Cardiac muscle cell (in vitro differentiated cells and primary cell): ENCODE results near the gene TIGD7. TPM values are rescaled to one million over a fixed set of nuclear protein-coding genes. Genes with fewer than 3 reads are reported as not detected.

Source experiments
- DNase-seq, 2 donors: peaks; one replicate each; pipeline versions ENCODE4 v3.0.0 to v3.0.0-alpha.2; 2010 to 2017; ENCODE audit warnings: low read depth in 1 of 2, low spot score in 1 of 2
- H3K27ac ChIP-seq: fragments of 200-600 bp; sonication (generic); 2 replicates; pipeline ENCODE4 v1.5.1; 2016
- H3K27me3 ChIP-seq: fragments of 200-600 bp; sonication (generic); 2 replicates; pipeline ENCODE4 v1.6.0; 2016; ENCODE audit warnings: control low read depth
- H3K36me3 ChIP-seq: fragments of 200-600 bp; sonication (generic); 2 replicates; pipeline ENCODE4 v1.5.1; 2016; ENCODE audit warnings: control low read depth
- H3K4me1 ChIP-seq: fragments of 200-600 bp; sonication (generic); 2 replicates; pipeline ENCODE4 v1.8.1; 2017; ENCODE audit warnings: low read depth, mild to moderate bottlenecking, mixed run types
- H3K4me3 ChIP-seq: fragments of 200-600 bp; sonication (generic); 2 replicates; pipeline ENCODE4 v1.5.1; 2016; ENCODE audit warnings: mild to moderate bottlenecking
- H3K9me3 ChIP-seq: fragments of 200-600 bp; sonication (generic); 2 replicates; pipeline ENCODE4 v1.5.1; 2017; ENCODE audit warnings: low read depth, mild to moderate bottlenecking, control low read depth
- polyA plus RNA-seq: library from polyadenylated mRNA; unstranded; fragments of >200 nt; fragmentation: Nextera tagmentation; extraction: Ambion mirVana; gene quantifications from 2 replicates; pipeline ENCODE4 v1.2.1, GENCODE V29; 2016
- total RNA-seq: library from RNA; depleted of rRNA; stranded (reverse); fragments of >200 nt; gene quantifications from 2 replicates; pipeline ENCODE4 v1.2.3, GENCODE V29; 2016
- TF ChIP-seq, protein P1 (sequence below): IDR thresholded peaks from 2 replicates; pipeline ENCODE4 v1.5.1; 2012; ENCODE audit warnings: low read depth, mild to moderate bottlenecking, low read length

The TIGD7 gene
- total and polyA plus RNA-seq, 2 experiments from 2014 or later, result 10.8 to 11.0 TPM

DNA sequence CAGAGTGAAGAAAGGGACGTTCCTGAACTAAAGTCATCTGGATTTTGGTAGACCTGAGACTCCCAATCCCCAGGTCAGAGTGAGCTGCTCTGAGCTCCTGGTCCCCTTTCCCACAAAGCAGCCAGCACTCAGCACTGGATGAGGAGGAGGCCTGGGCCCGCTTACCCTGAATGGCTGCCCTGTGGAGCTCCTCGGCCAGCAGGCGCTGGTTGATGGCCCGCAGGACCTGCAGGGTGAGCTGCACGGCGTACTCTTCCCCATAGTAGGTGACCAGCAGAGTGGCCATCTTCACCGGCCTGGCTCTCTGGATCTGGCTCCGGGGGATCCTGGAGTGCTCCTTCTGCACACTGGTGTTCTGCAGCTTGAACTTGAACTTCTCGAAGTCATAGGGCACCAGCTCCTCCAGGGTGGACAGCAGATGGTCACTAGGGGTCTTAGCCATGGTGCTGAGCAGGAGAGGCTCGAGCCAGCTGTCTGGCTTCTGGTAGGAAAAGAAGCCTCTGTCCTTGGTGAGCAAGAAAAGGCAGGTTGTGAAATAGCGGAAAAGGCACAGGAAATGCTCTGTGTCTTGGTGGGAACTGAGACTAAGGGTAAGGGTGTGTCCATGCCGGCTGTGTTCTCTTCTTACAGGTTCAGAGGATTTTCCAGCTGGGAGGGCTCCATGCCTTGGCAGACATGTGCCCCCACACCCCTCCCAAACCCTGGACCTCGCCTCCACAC, 48.9 kb downstream of the TIGD7 start, which contains the start of gene MEFV:
Gene MEFV, minus strand, starts transcription at position 488 of the 720 bp plus-strand sequence. Its CDS starts 46 bp downstream, at position 442.
- Histone ChIP-seq H3K36me3 (no peaks in the 10 kb centered on the region), H3K4me3 (no peak within 1 kb of the TSS), H3K27me3 (no peaks in the 10 kb centered on the region), H3K27ac (no peak within 1 kb of the TSS), H3K9me3 (no peaks in the 10 kb centered on the region), H3K4me1 (no peaks in the 10 kb centered on the region)
- TF ChIP-seq, protein P1, sequence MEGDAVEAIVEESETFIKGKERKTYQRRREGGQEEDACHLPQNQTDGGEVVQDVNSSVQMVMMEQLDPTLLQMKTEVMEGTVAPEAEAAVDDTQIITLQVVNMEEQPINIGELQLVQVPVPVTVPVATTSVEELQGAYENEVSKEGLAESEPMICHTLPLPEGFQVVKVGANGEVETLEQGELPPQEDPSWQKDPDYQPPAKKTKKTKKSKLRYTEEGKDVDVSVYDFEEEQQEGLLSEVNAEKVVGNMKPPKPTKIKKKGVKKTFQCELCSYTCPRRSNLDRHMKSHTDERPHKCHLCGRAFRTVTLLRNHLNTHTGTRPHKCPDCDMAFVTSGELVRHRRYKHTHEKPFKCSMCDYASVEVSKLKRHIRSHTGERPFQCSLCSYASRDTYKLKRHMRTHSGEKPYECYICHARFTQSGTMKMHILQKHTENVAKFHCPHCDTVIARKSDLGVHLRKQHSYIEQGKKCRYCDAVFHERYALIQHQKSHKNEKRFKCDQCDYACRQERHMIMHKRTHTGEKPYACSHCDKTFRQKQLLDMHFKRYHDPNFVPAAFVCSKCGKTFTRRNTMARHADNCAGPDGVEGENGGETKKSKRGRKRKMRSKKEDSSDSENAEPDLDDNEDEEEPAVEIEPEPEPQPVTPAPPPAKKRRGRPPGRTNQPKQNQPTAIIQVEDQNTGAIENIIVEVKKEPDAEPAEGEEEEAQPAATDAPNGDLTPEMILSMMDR, result no peak
- DNase-seq, result peak in 1 of 2 donors; percentile 64

DNA sequence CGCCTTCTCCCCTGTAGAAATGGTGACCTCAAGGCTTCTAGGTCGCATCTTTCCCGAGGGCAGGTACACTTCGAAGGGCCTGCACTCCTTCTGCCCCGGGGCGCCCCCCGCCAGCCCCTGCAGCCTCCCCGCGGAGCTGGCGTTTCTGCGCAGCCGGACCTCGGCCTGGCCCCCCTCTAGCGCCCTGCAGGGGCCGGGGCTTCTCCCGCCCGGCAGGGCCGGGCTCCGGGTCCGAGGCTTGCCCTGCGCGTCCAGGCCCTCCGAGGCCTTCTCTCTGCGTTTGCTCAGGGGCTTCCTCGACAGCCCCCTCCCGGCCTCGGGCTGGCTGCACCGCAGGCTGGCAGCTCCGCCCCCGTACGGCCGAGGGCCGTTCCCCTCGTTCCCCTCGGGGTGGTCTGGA, 50.9 kb downstream of the TIGD7 start:
- TF ChIP-seq, protein P1, result no peak
- Histone ChIP-seq H3K27me3 (no peaks in the 10 kb centered on the region), H3K36me3 (no peaks in the 10 kb centered on the region), H3K4me1 (no peaks in the 10 kb centered on the region), H3K4me3 (no peak overlapping the region), H3K27ac (no peak overlapping the region), H3K9me3 (no peaks in the 10 kb centered on the region)
- DNase-seq, result no peak

DNA sequence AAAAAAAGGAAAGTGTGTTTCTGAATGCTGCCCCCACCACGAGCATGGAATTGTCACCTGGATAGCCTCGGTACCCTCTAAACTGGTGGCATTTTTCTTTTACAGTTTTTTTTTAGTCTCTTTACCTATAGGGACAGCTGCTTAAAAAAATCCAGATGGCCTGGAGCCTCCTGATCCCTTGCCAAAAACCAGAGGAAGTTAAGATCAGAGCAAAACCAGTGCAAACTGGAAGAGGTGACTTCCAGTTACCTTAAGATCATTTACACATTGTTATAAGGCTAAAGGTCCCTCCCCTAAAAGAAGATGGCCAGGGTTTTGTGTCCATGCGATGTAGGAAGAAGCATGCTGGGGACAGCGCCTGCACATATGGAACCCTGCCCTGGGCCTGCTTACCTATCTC, 52.3 kb downstream of the TIGD7 start:
- no peak for DNase-seq
- Histone ChIP-seq H3K27me3 (no peaks in the 10 kb centered on the region), H3K9me3 (no peaks in the 10 kb centered on the region), H3K27ac (no peak overlapping the region), H3K36me3 (no peaks in the 10 kb centered on the region), H3K4me3 (no peak overlapping the region), H3K4me1 (no peaks in the 10 kb centered on the region)
- TF ChIP-seq, protein P1, result no peak

DNA sequence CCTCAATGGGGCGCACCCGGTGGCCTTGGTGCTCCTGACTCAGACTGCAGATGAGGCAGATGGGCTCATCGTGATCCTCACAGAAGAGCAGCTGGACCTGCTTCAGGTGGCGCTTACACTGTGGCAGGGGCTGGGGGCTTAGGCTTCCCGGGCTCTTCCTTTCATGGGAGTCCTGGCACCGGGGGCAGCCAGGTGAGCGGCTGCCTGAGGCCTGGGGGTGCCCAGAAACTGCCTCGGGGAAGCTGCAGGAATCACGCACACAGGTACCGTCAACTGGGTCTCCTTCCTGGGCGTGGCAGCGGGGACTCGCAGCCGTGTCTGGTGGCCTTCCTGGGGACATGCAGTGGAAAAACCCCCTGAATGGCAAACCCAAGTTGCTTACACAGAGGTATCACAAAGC, 55.8 kb downstream of the TIGD7 start:
- Histone ChIP-seq H3K9me3 (no peaks in the 10 kb centered on the region), H3K27ac (no peak overlapping the region), H3K4me3 (no peak overlapping the region), H3K4me1 (no peaks in the 10 kb centered on the region), H3K36me3 (no peaks in the 10 kb centered on the region), H3K27me3 (no peaks in the 10 kb centered on the region)
- TF ChIP-seq, protein P1, result no peak
- no peak for DNase-seq

DNA sequence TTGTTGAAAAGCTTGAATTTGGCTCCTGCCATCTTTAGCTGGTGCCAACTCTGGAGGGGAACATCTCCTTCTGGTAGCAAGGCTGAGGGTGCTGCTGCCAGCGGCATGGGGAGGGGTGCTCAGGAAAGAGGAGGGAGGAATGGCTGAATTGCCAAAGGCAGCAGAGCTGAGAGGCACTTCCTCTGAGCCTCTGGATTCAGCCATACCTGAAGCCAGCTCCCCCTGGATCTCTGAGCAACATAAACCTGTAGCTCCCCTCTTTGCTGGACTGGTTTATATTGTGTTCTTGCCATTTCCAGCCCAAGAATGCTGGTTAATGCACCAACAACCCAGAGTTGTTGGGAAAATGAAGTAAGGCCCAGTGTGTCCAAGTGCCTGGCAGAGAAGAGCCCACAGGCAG, 56.2 kb downstream of the TIGD7 start:
- H3K27me3 ChIP-seq, result no peaks in the 10 kb centered on the region
- TF ChIP-seq, protein P1, result no peak
- H3K27ac ChIP-seq, result no peak overlapping the region
- H3K4me3 ChIP-seq, result no peak overlapping the region
- DNase-seq, result no peak
- H3K9me3 ChIP-seq, result no peaks in the 10 kb centered on the region
- no peaks in the 10 kb centered on the region for H3K4me1 ChIP-seq
- H3K36me3 ChIP-seq, result no peaks in the 10 kb centered on the region

Other genes starting within 250 kb of the TIGD7 start
- gene IL32, start 239.8 kb downstream of the TIGD7 start, total RNA-seq, result 0.66 TPM in 1 of 2 replicates, not detected in the other
- gene IL32, start 239.8 kb downstream of the TIGD7 start, polyA plus RNA-seq, result 0.35 TPM in 1 of 2 replicates, not detected in the other
- 0.42 and 0.78 TPM in 2 replicates for gene ZSCAN10, start 206.1 kb downstream of the TIGD7 start, total RNA-seq
- gene ZSCAN10, start 206.1 kb downstream of the TIGD7 start, polyA plus RNA-seq, result 0.74 TPM in 1 of 2 replicates, not detected in the other
- 26.7 and 37.3 TPM in 2 replicates for gene ZNF205, start 192.8 kb downstream of the TIGD7 start, total RNA-seq
- gene ZNF205, start 192.8 kb downstream of the TIGD7 start, polyA plus RNA-seq, result 13.2 and 14.4 TPM in 2 replicates
- 7.5 and 8.4 TPM in 2 replicates for gene ZNF213, start 170.4 kb downstream of the TIGD7 start, total RNA-seq
- 10.1 and 13.6 TPM in 2 replicates for gene ZNF213, start 170.4 kb downstream of the TIGD7 start, polyA plus RNA-seq
- not detected in 2 replicates for gene OR1F1, start 117.2 kb downstream of the TIGD7 start, total RNA-seq
- not detected in 2 replicates for gene OR1F1, start 117.2 kb downstream of the TIGD7 start, polyA plus RNA-seq
- gene ZNF200, start 70.3 kb downstream of the TIGD7 start, total RNA-seq, result 12.9 and 13.8 TPM in 2 replicates
- gene ZNF200, start 70.3 kb downstream of the TIGD7 start, polyA plus RNA-seq, result 11.0 and 11.1 TPM in 2 replicates
- gene MEFV, start 48.8 kb downstream of the TIGD7 start, total RNA-seq, result not detected in 2 replicates
- not detected in 2 replicates for gene MEFV, start 48.8 kb downstream of the TIGD7 start, polyA plus RNA-seq
- 37.3 and 45.7 TPM in 2 replicates for gene ZNF263, start 21.9 kb downstream of the TIGD7 start, total RNA-seq
- gene ZNF263, start 21.9 kb downstream of the TIGD7 start, polyA plus RNA-seq, result 18.8 and 29.5 TPM in 2 replicates
- gene ZNF75A, start 67 bp upstream of the TIGD7 start, total RNA-seq, result 25.3 and 37.9 TPM in 2 replicates
- gene ZNF75A, start 67 bp upstream of the TIGD7 start, polyA plus RNA-seq, result 43.4 and 44.1 TPM in 2 replicates
- gene OR2C1, start 50.5 kb upstream of the TIGD7 start, total RNA-seq, result 1.1 TPM in 1 of 2 replicates, not detected in the other
- 1.0 and 1.4 TPM in 2 replicates for gene OR2C1, start 50.5 kb upstream of the TIGD7 start, polyA plus RNA-seq
- gene ZSCAN32, start 95.6 kb upstream of the TIGD7 start, total RNA-seq, result 17.1 and 19.8 TPM in 2 replicates
- 12.3 and 13.7 TPM in 2 replicates for gene ZSCAN32, start 95.6 kb upstream of the TIGD7 start, polyA plus RNA-seq
- 32.0 and 33.5 TPM in 2 replicates for gene ZNF174, start 95.8 kb upstream of the TIGD7 start, total RNA-seq
- gene ZNF174, start 95.8 kb upstream of the TIGD7 start, polyA plus RNA-seq, result 31.4 and 33.1 TPM in 2 replicates
- 1.2 and 2.1 TPM in 2 replicates for gene ZNF597, start 138.1 kb upstream of the TIGD7 start, total RNA-seq
- 0.56 and 2.5 TPM in 2 replicates for gene ZNF597, start 138.1 kb upstream of the TIGD7 start, polyA plus RNA-seq
- gene NAA60, start 138.2 kb upstream of the TIGD7 start, total RNA-seq, result 43.9 and 50.7 TPM in 2 replicates
- 77.0 and 83.0 TPM in 2 replicates for gene NAA60, start 138.2 kb upstream of the TIGD7 start, polyA plus RNA-seq
- not detected in 2 replicates for gene C16orf90, start 190.1 kb upstream of the TIGD7 start, total RNA-seq
- not detected in 2 replicates for gene C16orf90, start 190.1 kb upstream of the TIGD7 start, polyA plus RNA-seq
- 23.3 and 29.0 TPM in 2 replicates for gene CLUAP1, start 195.6 kb upstream of the TIGD7 start, total RNA-seq
- 50.5 and 52.0 TPM in 2 replicates for gene CLUAP1, start 195.6 kb upstream of the TIGD7 start, polyA plus RNA-seq